GM12878 (cell line): ENCODE measurements around the gene TOR1B. TPM values are rescaled to one million over a fixed set of nuclear protein-coding genes. Genes with fewer than 3 reads are reported as not detected.

Experiments
- BCLAF1 ChIP-seq: fragments of 450-650 bp; IDR thresholded peaks from 2 replicates; pipeline ENCODE4 v1.6.1; 2017; ENCODE audit warnings: antibody characterized with exemption, mild to moderate bottlenecking, moderate library complexity
- ZNF592 ChIP-seq: fragments of 450-650 bp; IDR thresholded peaks from 2 replicates; pipeline ENCODE4 v1.6.1; 2017; ENCODE audit warnings: mild to moderate bottlenecking, moderate library complexity
- polyA plus RNA-seq, 11 experiments: library from polyadenylated mRNA; depleted of rRNA in 4 of 11; unstranded in 6 of 11; stranded (reverse) in 5 of 11; fragments of >200 nt; fragmentation: Nextera tagmentation in 4 of 11; fragmentation: Illumina TruSeq in 1 of 11; extraction: Ambion mirVana in 4 of 11; extraction: Trizol in 1 of 11; gene quantifications; 1 replicate in 1 of 11; 2 replicates in 10 of 11; pipeline versions ENCODE4 v1.2.1 to v1.2.3, GENCODE V29; 2011 to 2016; ENCODE audit warnings: inconsistent platforms in 2 of 11, missing spikeins in 2 of 11, low read depth in 1 of 11
- total RNA-seq, 4 experiments: library from RNA; depleted of rRNA in 3 of 4; stranded (reverse); fragments of >200 nt in 3 of 4; fragmentation: Illumina TruSeq in 1 of 4; extraction: Trizol in 1 of 4; gene quantifications; 2 replicates each; pipeline versions ENCODE4 v1.2.1 to v1.2.3, GENCODE V29; 2013 to 2021

The TOR1B gene
- total and polyA plus RNA-seq, 10 of the 15 experiments (the other 5 are each of a cell fraction or from before 2014, with no cell fraction given), result 1.8 to 17.5 (median 9.9) TPM

- no peak for TF ChIP-seq ZNF592
- TF ChIP-seq BCLAF1, result no peak
Observed at GRCh38 chr9:129858167-129858962, 55.4 kb downstream of the TOR1B start (continued).

Other genes with a start within 250 kb of the TOR1B start
Only the 7 nearest of the 9 such genes appear.
- gene NTMT1, start 177.0 kb upstream of the TOR1B start, total RNA-seq (2014; rRNA removed), result 31.9 and 37.9 TPM in 2 replicates
- gene NTMT1, start 177.0 kb upstream of the TOR1B start, total RNA-seq (2014; rRNA removed; fragmentation: Illumina TruSeq; extraction: Trizol), result 25.2 and 26.3 TPM in 2 replicates
- 37.7 and 40.7 TPM in 2 replicates for gene NTMT1, start 177.0 kb upstream of the TOR1B start, total RNA-seq (2021)
- gene NTMT1, start 177.0 kb upstream of the TOR1B start, polyA plus RNA-seq (2011; rRNA removed), result 26.9 and 47.1 TPM in 2 replicates
- gene NTMT1, start 177.0 kb upstream of the TOR1B start, polyA plus RNA-seq (2014; fragmentation: Illumina TruSeq; extraction: Trizol), result 19.6 and 27.7 TPM in 2 replicates
- gene NTMT1, start 177.0 kb upstream of the TOR1B start, polyA plus RNA-seq (2014; fragmentation: Nextera tagmentation; extraction: Ambion mirVana), result 10 to 100 TPM; 12.8 to 18.3 TPM
- gene NTMT1, start 177.0 kb upstream of the TOR1B start, polyA plus RNA-seq (2014; rRNA removed), result 47.6 and 54.2 TPM in 2 replicates
- 10 to 100 TPM; 78.3 to 85.4 TPM for gene NTMT1, start 177.0 kb upstream of the TOR1B start, polyA plus RNA-seq (2016; fragmentation: Nextera tagmentation; extraction: Ambion mirVana)
- gene ASB6, start 161.0 kb upstream of the TOR1B start, total RNA-seq (2014; rRNA removed), result 11.1 and 11.4 TPM in 2 replicates
- 4.7 and 5.2 TPM in 2 replicates for gene ASB6, start 161.0 kb upstream of the TOR1B start, total RNA-seq (2014; rRNA removed; fragmentation: Illumina TruSeq; extraction: Trizol)
- 15.1 and 15.2 TPM in 2 replicates for gene ASB6, start 161.0 kb upstream of the TOR1B start, total RNA-seq (2021)
- gene ASB6, start 161.0 kb upstream of the TOR1B start, polyA plus RNA-seq (2011; rRNA removed), result 3.7 and 7.9 TPM in 2 replicates
- gene ASB6, start 161.0 kb upstream of the TOR1B start, polyA plus RNA-seq (2014; fragmentation: Illumina TruSeq; extraction: Trizol), result 3.6 and 8.3 TPM in 2 replicates
- 1 to 10 TPM in 1 of 2 experiments, under 1 TPM in 1; 0.80 to 1.1 TPM for gene ASB6, start 161.0 kb upstream of the TOR1B start, polyA plus RNA-seq (2014; fragmentation: Nextera tagmentation; extraction: Ambion mirVana)
- 15.8 and 16.3 TPM in 2 replicates for gene ASB6, start 161.0 kb upstream of the TOR1B start, polyA plus RNA-seq (2014; rRNA removed)
- gene ASB6, start 161.0 kb upstream of the TOR1B start, polyA plus RNA-seq (2016; fragmentation: Nextera tagmentation; extraction: Ambion mirVana), result 10 to 100 TPM; 15.8 to 18.2 TPM
- not detected in 2 replicates for gene PRRX2, start 137.5 kb upstream of the TOR1B start, total RNA-seq (2014; rRNA removed)
- gene PRRX2, start 137.5 kb upstream of the TOR1B start, total RNA-seq (2014; rRNA removed; fragmentation: Illumina TruSeq; extraction: Trizol), result not detected in 2 replicates
- gene PRRX2, start 137.5 kb upstream of the TOR1B start, total RNA-seq (2021), result not detected in 2 replicates
- gene PRRX2, start 137.5 kb upstream of the TOR1B start, polyA plus RNA-seq (2011; rRNA removed), result not detected in 2 replicates
- not detected in 2 replicates for gene PRRX2, start 137.5 kb upstream of the TOR1B start, polyA plus RNA-seq (2014; fragmentation: Illumina TruSeq; extraction: Trizol)
- gene PRRX2, start 137.5 kb upstream of the TOR1B start, polyA plus RNA-seq (2014; fragmentation: Nextera tagmentation; extraction: Ambion mirVana), result not detected
- gene PRRX2, start 137.5 kb upstream of the TOR1B start, polyA plus RNA-seq (2014; rRNA removed), result not detected in 2 replicates
- gene PRRX2, start 137.5 kb upstream of the TOR1B start, polyA plus RNA-seq (2016; fragmentation: Nextera tagmentation; extraction: Ambion mirVana), result not detected
- gene PTGES, start 50.1 kb upstream of the TOR1B start, total RNA-seq (2014; rRNA removed), result 0.11 TPM in 1 of 2 replicates, not detected in the other
- not detected in 2 replicates for gene PTGES, start 50.1 kb upstream of the TOR1B start, total RNA-seq (2014; rRNA removed; fragmentation: Illumina TruSeq; extraction: Trizol)
- not detected in 2 replicates for gene PTGES, start 50.1 kb upstream of the TOR1B start, total RNA-seq (2021)
- 0.37 and 0.57 TPM in 2 replicates for gene PTGES, start 50.1 kb upstream of the TOR1B start, polyA plus RNA-seq (2011; rRNA removed)
- gene PTGES, start 50.1 kb upstream of the TOR1B start, polyA plus RNA-seq (2014; fragmentation: Illumina TruSeq; extraction: Trizol), result not detected in 2 replicates
- gene PTGES, start 50.1 kb upstream of the TOR1B start, polyA plus RNA-seq (2014; fragmentation: Nextera tagmentation; extraction: Ambion mirVana), result not detected
- not detected in 2 replicates for gene PTGES, start 50.1 kb upstream of the TOR1B start, polyA plus RNA-seq (2014; rRNA removed)
- not detected for gene PTGES, start 50.1 kb upstream of the TOR1B start, polyA plus RNA-seq (2016; fragmentation: Nextera tagmentation; extraction: Ambion mirVana)
- 27.4 and 28.1 TPM in 2 replicates for gene TOR1A, start 21.0 kb downstream of the TOR1B start, total RNA-seq (2014; rRNA removed)
- 28.9 and 29.1 TPM in 2 replicates for gene TOR1A, start 21.0 kb downstream of the TOR1B start, total RNA-seq (2014; rRNA removed; fragmentation: Illumina TruSeq; extraction: Trizol)
- gene TOR1A, start 21.0 kb downstream of the TOR1B start, total RNA-seq (2021), result 31.1 and 34.0 TPM in 2 replicates
- gene TOR1A, start 21.0 kb downstream of the TOR1B start, polyA plus RNA-seq (2011; rRNA removed), result 44.7 and 45.4 TPM in 2 replicates
- 37.4 and 43.1 TPM in 2 replicates for gene TOR1A, start 21.0 kb downstream of the TOR1B start, polyA plus RNA-seq (2014; fragmentation: Illumina TruSeq; extraction: Trizol)
- 1 to 10 TPM; 3.2 to 8.0 TPM for gene TOR1A, start 21.0 kb downstream of the TOR1B start, polyA plus RNA-seq (2014; fragmentation: Nextera tagmentation; extraction: Ambion mirVana)
- gene TOR1A, start 21.0 kb downstream of the TOR1B start, polyA plus RNA-seq (2014; rRNA removed), result 43.3 and 45.3 TPM in 2 replicates
- gene TOR1A, start 21.0 kb downstream of the TOR1B start, polyA plus RNA-seq (2016; fragmentation: Nextera tagmentation; extraction: Ambion mirVana), result 10 to 100 TPM; 60.7 to 60.8 TPM
- 32.6 and 36.7 TPM in 2 replicates for gene C9orf78, start 32.1 kb downstream of the TOR1B start, total RNA-seq (2014; rRNA removed)
- 46.2 and 54.6 TPM in 2 replicates for gene C9orf78, start 32.1 kb downstream of the TOR1B start, total RNA-seq (2014; rRNA removed; fragmentation: Illumina TruSeq; extraction: Trizol)
- 18.9 and 23.0 TPM in 2 replicates for gene C9orf78, start 32.1 kb downstream of the TOR1B start, total RNA-seq (2021)
- 41.8 and 60.7 TPM in 2 replicates for gene C9orf78, start 32.1 kb downstream of the TOR1B start, polyA plus RNA-seq (2011; rRNA removed)
- 52.4 and 53.3 TPM in 2 replicates for gene C9orf78, start 32.1 kb downstream of the TOR1B start, polyA plus RNA-seq (2014; fragmentation: Illumina TruSeq; extraction: Trizol)
- 10 to 100 TPM; 28.6 to 60.9 TPM for gene C9orf78, start 32.1 kb downstream of the TOR1B start, polyA plus RNA-seq (2014; fragmentation: Nextera tagmentation; extraction: Ambion mirVana)
- 37.5 and 40.0 TPM in 2 replicates for gene C9orf78, start 32.1 kb downstream of the TOR1B start, polyA plus RNA-seq (2014; rRNA removed)
- 10 to 100 TPM; 56.9 to 59.0 TPM for gene C9orf78, start 32.1 kb downstream of the TOR1B start, polyA plus RNA-seq (2016; fragmentation: Nextera tagmentation; extraction: Ambion mirVana)
- 10.7 and 14.4 TPM in 2 replicates for gene USP20, start 32.3 kb downstream of the TOR1B start, total RNA-seq (2014; rRNA removed)
- 6.4 and 7.6 TPM in 2 replicates for gene USP20, start 32.3 kb downstream of the TOR1B start, total RNA-seq (2014; rRNA removed; fragmentation: Illumina TruSeq; extraction: Trizol)
- gene USP20, start 32.3 kb downstream of the TOR1B start, total RNA-seq (2021), result 23.0 and 23.3 TPM in 2 replicates
- gene USP20, start 32.3 kb downstream of the TOR1B start, polyA plus RNA-seq (2011; rRNA removed), result 4.0 and 7.5 TPM in 2 replicates
- gene USP20, start 32.3 kb downstream of the TOR1B start, polyA plus RNA-seq (2014; fragmentation: Illumina TruSeq; extraction: Trizol), result 2.6 and 6.1 TPM in 2 replicates
- gene USP20, start 32.3 kb downstream of the TOR1B start, polyA plus RNA-seq (2014; fragmentation: Nextera tagmentation; extraction: Ambion mirVana), result 1 to 10 TPM in 1 of 2 experiments, under 1 TPM in 1; 0.66 to 1.1 TPM
- gene USP20, start 32.3 kb downstream of the TOR1B start, polyA plus RNA-seq (2014; rRNA removed), result 15.8 and 23.0 TPM in 2 replicates
- gene USP20, start 32.3 kb downstream of the TOR1B start, polyA plus RNA-seq (2016; fragmentation: Nextera tagmentation; extraction: Ambion mirVana), result 10 to 100 TPM; 22.3 to 22.9 TPM